HG03342 (cell line): ENCODE data around the gene MC1R.
"Not testable (repeated sequence)": the region's sequence is repeated elsewhere in the genome, so short reads cannot be mapped to it uniquely, and the experiment has no call there.

Experiments used
- ATAC-seq: cut with Tn5 transposase; IDR thresholded peaks from one replicate; pipeline ENCODE4 v1.9.1; 2021; ENCODE audit warnings: mild to moderate bottlenecking, moderate library complexity; ENCODE audit not compliant: unreplicated experiment

The MC1R gene

DNA sequence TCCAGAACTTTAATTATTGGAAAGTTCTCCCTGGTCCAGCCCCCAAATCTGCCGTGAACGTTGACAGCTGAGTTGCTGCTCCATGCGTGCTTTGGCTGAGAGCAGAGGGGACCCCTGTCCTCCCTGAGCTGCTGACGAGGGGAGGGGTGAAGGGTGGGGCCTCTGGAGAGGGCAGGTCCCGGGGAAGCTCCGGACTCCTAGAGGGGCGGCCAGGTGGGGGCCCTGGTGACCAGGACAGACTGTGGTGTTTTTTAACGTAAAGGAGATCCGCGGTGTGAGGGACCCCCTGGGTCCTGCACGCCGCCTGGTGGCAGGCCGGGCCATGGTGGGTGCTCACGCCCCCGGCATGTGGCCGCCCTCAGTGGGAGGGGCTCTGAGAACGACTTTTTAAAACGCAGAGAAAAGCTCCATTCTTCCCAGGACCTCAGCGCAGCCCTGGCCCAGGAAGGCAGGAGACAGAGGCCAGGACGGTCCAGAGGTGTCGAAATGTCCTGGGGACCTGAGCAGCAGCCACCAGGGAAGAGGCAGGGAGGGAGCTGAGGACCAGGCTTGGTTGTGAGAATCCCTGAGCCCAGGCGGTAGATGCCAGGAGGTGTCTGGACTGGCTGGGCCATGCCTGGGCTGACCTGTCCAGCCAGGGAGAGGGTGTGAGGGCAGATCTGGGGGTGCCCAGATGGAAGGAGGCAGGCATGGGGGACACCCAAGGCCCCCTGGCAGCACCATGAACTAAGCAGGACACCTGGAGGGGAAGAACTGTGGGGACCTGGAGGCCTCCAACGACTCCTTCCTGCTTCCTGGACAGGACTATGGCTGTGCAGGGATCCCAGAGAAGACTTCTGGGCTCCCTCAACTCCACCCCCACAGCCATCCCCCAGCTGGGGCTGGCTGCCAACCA, at the start of gene MC1R:
TSS of gene MC1R (plus strand) at position 410 of the 895 bp plus-strand sequence. CDS start at position 807, 397 bp downstream.
- ATAC-seq: no peak

DNA sequence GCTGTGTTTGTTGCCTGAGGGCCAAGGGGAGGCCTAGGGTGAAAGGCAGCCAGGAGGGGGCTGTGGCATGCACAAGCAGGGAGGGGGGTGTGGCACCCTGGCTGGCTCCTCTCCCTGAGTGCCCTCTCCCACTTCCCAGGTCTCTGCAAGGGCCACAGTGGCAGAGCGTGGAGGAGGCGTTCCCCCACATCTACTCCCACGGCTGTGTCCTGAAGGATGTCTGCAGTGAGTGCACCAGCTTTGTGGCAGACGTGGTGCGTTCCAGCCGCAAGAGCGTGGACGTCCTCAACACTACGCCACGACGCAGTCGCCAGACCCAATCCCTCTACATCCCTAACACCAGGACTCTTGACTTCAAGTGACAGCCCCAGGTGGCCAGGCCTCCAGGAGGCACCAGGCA, 48.8 kb upstream of the MC1R start:
- no peak for ATAC-seq

DNA sequence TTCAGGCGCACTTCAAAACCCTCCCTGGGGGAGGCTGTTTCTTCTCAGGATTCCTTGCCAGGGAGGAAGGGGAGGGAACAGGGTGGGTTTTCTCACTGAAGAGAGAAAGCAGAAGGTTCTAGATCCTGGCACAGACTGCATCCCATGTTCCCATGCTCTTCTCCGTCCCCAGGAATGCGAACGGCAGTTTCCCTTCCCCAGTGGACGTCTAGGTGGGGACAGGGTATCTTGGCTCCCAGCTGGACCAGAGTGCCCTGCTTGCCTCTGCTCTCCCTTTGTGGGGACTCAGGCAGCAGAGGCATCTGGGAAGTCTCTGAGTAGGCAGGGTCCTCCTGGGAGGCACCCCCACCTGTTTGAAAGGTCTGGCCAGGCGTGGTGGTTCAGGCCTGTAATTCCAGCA, 48.2 kb upstream of the MC1R start:
- ATAC-seq: no peak

DNA sequence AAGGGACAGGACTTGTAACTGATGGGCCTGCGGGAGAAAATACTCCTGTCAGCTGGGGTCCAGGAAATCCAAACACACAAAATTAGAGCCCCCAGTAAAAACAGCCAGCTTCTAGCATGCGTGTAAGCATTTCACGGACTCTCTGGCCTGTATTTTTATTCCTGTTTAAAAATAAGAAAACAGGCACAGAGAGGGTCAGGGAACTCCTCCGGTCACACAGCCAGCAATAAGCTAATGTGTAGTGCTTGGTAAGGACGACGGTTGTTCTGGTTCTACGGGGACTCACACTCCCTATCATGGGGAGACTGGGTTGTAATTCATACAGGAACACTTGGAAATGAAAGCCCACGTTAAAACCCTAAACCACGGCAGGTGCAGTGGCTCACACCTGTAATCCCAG, 46.8 kb upstream of the MC1R start:
- no peak for ATAC-seq

DNA sequence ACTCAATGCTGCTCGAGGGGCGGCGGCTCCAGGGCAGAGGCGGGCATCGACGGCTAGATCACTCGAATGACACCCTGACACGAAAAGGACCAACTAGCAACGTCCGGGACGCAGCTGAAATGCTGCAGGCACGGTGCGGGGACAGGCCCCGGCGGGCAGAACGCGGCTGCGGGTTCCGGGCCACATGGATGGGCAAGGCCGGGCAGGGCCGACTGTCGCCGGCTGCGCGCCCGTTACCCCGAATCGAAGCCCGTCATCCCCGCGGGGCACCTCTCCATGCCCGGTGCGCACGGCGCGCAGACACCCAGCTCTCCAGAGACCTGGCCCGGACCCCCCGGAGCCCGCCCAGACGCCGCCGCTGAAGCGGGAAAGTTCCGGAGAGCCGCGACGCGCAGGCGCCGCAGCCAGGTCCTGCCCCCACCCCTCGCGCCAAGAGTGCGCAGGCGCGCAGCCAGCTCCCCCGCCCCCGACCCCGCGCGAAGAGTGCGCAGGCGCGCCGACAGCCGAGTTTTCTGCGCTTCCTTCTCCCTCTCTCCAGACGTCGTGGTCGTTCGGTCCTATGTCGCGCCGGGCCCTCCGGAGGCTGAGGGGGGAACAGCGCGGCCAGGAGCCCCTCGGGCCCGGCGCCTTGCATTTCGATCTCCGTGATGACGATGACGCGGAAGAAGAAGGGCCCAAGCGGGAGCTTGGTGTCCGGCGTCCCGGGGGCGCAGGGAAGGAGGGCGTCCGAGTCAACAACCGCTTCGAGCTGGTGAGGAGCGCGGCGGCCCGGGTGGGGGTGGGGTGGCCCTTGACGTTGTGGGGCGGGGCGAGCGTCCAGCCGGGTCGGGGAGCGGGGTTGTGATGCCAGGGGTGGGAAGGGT, 45.3 kb upstream of the MC1R start, which contains the start of gene TCF25:
TSS of gene TCF25 (plus strand) at position 484 of the 863 bp plus-strand sequence. CDS start at position 560, 76 bp downstream.
- peak; percentile 39 for ATAC-seq

DNA sequence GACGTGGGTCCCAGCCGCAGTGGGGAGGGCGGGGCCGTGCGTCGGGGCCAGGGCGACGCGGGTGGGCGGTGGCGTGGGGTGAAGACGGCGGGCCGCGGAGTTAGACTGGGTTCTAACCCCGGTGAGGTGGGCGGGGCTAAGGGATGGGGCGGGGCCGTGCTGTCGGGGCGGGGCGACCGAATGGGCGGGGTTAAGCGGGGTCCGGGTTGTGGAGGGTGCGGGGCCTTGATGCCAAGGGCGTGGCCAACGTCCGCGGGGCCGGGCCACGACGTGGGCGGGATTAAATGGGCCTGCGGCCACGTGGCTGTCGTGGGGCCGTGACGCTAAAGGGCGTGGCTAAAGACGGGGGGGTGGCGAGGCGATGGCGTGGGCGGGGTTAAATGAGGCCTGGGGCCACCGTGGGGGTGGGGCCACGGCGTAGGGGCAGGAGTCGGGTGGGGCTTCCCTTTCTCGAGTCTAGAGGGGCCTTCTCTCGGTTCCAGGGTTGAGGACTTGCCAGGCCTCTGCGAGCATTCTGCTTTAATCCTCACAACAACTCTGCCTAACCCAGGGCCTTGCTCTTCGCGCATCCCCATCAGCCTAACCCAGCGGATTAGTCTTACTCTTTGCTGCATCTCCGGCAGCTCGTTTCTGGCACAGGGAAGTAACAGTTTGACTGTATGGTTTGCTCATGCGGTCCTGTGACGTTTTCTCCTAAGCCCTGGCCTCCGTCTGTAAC, 44.5 kb upstream of the MC1R start:
- peak; percentile 66 for ATAC-seq

DNA sequence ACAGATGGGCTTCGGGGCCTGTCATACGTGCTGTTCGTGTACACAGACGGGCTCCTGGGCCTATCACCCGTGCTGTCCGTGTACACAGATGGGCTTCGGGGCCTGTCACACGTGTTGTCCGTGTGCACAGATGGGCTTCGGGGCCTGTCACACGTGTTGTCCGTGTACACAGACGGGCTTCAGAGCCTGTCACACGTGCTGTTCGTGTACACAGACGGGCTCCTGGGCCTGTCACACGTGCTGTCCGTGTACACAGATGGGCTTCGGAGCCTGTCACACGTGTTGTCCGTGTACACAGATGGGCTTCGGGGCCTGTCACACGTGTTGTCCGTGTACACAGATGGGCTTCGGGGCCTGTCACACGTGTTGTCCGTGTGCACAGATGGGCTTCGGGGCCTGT, 39.5 kb upstream of the MC1R start:
- not testable (repeated sequence) for ATAC-seq

DNA sequence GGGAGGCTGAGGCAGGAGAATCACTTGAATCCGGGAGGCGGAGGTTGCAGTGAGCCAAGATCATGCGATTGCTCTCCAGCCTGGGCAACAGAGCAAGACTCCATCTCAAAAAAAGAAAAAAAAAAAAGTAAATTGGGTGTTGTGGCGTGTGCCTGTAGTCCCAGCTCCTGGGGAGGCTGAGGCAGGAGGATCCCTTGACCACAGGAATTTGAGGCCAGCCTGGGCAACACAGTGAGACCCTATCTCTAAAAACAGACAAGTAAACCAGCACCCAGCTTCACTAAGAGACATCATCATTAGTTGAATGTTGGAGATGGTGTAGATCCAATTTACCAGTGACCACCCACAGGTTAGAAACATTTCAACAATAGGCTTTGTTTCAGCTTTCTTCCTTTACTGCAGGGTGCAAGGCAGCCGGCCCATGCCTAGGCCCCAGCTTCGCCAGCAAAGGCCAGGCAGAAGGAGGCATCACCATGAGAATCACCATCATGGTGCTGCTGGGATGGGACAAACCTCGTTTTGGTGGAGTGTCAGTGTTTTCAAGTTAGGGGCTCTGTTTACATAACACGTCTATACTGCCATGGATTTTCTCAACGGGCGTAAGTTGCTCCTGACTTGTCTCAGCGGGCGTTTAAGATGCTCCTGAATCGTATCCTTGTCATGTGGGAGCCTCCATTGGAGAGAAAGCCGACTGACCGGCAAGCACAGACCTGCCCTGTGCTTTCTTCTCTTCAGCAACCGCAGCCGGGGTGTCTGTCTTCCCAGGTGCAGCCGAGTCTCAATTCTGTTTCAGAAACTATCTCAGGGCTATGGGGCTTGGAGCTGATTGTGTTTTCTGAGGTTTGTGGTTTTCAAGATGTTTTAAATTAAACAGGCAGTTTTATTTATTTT, 37.9 kb upstream of the MC1R start:
- ATAC-seq: no peak

DNA sequence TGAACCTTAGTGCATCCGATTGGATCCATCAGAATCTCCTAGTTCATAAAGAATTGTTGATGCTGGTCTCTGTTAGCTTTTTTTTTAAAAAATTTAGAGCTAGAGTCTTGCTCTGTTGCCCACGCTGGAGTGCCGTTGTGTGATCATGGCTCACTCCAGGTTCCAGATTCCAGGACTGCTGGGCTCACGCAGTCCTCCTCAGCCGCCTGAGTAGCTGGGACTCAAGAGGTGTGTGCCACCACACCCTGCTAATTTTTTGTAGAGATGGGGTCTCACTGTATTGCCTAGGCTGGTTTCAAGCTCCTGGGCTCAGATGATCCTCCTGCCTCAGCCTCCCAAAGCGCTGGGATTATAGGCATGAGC, 37.3 kb upstream of the MC1R start:
- ATAC-seq: no peak

DNA sequence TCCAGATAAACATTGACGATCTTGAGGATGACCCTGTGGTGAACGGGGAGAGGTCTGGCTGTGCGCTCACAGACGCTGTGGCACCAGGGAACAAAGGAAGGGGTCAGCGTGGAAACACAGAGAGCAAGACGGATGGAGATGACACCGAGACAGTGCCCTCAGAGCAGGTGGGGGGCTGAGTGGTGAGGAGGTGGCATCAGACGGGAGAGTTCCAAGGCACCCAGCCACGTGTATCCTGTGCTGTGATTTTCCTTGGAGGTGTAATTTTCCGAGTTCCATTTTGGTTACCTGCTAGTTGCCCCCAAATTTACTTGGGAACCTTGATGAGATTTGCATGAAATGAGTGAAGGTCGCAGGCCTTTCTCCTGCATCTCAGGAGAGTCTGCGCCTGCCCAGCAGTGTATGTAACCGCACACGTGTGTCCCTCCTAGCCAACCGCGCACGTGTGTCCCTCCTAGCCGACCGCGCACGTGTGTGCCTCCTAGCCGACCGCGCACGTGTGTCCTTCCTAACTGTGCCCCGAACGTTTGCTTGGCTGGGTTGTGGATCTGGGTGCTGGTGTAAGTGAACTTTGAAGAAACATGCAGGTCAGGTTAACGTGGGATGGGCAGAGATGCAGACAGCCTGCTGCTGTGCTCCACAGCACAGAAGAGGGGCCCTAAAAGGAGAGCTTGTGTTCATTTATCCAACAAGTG, 35.2 kb upstream of the MC1R start:
- ATAC-seq: no peak

DNA sequence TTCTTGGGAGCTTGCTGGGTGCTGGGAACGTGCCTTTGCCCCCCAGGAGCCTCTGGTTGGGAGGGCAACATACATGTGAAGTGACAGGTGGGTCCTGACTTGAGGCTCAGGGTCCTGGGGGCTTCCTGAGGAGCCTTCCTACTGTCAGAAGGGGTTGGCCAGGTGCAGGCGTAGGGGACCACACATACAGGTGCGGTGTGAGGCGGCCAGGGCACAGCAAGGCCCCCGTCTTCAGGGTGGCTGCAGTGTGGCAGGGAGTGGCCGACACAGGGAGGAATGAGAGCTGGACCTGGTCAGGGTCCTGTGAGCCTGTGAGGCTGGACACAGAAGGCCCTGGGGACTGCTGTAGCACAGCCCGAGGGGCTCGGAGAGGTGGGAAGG, 34.6 kb upstream of the MC1R start:
- ATAC-seq: no peak

DNA sequence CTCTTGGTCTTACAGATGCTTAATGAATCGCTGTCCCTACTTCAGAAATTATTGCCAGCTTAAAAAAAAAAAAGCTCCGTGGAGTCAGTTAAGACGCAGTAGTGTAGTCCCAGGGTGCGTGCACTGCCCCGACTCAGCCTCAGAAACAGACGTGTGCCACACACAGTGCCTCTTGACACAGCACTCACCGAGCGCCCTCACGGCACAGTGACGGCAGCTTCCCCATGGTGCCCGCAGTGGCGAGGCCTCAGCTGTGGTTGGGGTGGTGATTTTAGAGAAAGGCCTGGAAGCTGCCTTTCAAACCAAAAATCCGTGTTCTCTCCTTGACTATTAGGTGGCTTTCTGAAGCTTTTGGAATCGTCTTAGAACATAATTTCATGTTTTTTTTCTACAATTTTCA, 31.4 kb upstream of the MC1R start:
- no peak for ATAC-seq

DNA sequence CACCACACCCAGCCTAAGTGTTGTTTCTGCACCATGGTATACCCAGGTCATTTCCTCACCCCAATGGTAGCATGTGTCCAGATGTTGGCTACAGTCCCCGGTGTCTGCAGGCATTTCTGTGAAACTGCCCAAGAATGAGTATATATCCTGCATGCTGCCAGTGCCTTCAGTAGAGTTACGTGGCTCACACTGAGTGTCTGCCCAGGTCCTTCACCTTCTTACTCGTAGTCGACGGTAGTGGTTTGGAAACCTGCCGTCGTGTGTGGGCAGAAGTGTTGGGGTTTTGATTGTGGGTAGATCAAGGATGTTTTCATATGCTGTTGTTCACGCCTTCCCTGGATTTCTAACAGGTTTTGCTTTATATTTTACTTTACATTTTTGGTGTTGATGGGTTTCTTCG, 28.5 kb upstream of the MC1R start:
- no peak for ATAC-seq

DNA sequence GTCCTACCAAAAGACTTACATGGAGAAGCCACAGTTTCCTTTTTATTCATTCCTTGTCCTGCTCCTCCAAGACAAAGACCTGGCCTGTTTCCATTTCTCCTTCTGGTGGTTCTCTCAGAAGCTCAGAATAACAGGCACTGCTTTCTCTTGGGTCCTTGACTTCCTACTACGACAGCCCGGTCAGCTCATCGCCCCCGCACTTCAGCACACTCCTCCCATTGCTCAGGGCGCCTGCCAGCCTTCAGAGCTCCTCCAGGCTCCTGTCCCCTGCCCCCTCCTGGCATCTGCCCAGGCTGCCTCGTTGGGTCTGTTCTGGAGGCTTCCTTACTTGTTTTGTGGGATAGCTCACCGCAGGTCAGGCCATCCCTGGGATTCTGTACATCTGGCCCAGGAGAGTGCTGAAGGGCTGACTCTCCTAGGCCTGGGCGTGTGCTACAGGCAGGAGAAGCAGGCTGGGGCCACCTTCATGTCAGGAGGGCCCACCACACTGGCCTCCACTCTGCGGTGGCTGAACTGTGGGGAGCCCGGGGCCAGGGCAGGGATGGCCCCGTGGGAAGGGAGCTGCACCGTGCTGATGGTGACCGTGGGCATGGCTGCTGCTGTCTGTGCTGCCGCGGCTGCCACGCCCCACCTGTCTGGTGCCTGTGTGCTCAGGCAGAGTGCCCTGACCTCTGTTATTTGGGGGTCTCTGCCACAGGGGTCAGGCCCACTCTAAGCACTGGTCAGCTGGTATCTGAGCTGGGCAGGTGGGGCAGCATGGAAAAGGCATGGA, 27.6 kb upstream of the MC1R start:
- ATAC-seq: no peak

DNA sequence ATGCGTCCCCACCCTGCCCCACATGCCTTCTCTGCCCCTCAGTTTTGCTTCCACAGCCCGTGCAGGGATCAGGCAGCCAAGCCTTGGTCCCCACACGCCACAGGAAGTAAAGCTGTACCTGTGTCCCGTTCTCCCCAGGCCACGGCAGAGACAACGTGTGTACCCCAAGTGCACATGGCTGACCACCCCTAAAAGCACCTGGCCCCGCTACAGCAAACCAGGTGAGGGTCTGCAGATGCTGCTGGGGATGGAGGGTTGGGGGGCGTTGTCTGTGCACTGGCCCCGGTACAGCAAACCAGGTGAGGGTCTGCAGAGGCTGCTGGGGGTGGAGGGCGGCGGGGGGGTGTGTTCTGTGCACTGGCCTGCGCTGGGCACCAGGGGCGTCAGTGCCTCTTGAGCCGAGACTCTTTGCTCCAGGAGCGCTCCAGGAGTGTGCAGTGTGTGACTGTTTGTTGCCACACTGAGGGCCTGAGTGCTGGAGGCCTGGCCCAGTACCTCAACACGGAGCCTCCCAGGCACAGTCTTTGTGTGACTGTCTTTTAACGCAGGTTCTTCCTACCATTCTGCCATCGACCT, 26.5 kb upstream of the MC1R start:
- no peak for ATAC-seq

DNA sequence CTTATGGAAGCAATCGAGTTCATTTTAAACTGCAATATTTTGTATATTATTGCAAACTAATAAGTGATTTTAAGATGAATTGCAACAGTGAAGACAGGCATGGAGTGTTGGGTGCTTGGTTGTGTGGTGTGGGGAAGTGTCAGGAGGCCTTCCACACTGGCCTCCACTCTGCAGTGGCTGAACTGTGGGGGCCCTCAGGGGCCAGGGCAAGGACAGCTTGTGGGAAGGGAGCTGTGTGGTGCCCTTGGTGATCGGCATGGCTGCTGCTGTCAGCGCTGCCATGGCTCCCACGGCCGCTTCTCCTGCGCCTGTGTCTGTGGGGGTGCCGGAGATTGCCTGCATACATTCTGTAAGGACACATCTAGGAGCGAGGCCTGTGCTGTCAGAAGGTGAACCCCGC, 26.0 kb upstream of the MC1R start:
- ATAC-seq: no peak

DNA sequence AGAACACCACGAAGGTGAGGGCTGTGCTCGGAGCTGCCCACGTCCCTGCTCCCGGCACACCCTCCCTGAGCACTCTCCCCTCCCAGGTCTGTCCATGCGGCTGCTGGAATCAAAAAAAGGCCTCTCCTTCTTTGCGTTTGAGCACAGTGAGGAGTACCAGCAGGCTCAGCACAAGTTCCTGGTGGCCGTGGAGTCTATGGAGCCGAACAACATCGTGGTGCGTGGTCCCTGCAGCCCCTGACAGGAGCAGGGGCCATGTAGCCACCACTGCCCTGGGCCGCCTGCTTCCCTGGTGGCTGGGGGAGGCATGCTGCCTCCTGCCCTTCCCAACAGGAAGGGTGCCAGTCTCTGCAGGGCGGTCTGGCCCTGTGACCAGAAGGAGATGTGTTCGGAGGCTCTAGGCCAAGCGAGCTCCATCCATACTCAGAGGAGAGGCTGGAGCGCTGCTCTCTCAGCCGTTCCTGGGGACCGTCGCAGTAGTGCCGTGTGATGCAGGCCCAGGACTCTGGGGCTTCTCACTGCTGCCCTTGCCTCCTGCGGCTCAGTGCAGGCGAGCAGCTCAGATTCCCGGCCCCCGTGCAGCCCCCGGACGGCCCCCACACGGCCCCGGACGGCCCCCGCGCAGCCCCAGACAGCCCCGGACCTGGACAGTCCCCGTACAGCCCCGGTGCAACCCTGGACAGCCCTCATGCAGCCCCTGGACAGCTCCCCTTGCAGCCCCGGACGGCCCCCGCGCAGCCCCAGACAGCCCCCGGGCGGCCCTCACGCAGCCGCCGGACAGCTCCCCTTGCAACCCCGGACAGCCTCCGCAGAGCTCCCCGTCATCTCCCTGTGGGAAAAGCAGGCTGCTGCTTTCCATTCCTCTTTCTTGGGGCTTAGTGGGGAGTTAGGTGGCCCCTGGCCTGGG, 24.8 kb upstream of the MC1R start:
- ATAC-seq: no peak
